GM21576 (cell line): ENCODE results near the gene UNC13D.
"Not testable (repeated sequence)": the region's sequence is repeated elsewhere in the genome, so short reads cannot be mapped to it uniquely, and the experiment has no call there.

ENCODE experiments used
- ATAC-seq: cut with Tn5 transposase; IDR thresholded peaks from one replicate; pipeline ENCODE4 v1.9.1; 2021; ENCODE audit warnings: mild to moderate bottlenecking, moderate library complexity; ENCODE audit not compliant: unreplicated experiment

The UNC13D gene

GRCh38 chr17:75853433-75853832, 9.2 kb upstream of the UNC13D start:
- no peak for ATAC-seq

- ATAC-seq: not testable (repeated sequence)
Observed at GRCh38 chr17:75851693-75851991, 7.4 kb upstream of the UNC13D start.

- no peak for ATAC-seq
Observed at GRCh38 chr17:75850928-75851692, 6.9 kb upstream of the UNC13D start.

- ATAC-seq: no peak
Observed at GRCh38 chr17:75849724-75850123, 5.5 kb upstream of the UNC13D start.

- no peak for ATAC-seq
Observed at GRCh38 chr17:75849279-75849646, 5.1 kb upstream of the UNC13D start.

GRCh38 chr17:75848523-75849278, 4.5 kb upstream of the UNC13D start:
- no peak for ATAC-seq

- ATAC-seq: no peak
Observed at GRCh38 chr17:75847614-75848522, 3.7 kb upstream of the UNC13D start.

GRCh38 chr17:75846692-75847613, 2.7 kb upstream of the UNC13D start:
- ATAC-seq: no peak

GRCh38 chr17:75845933-75846691, 1.9 kb upstream of the UNC13D start:
- ATAC-seq: no peak

- ATAC-seq: peak; percentile 67
Observed at GRCh38 chr17:75845058-75845711, 981 bp upstream of the UNC13D start.

GRCh38 chr17:75844530-75845057, 390 bp upstream of the UNC13D start:
- no peak for ATAC-seq

- ATAC-seq: no peak
Observed at GRCh38 chr17:75842963-75843576, 1.1 kb downstream of the UNC13D start.

GRCh38 chr17:75842411-75842810, 1.8 kb downstream of the UNC13D start:
- ATAC-seq: no peak

GRCh38 chr17:75840799-75841164, 3.4 kb downstream of the UNC13D start:
- ATAC-seq: no peak

- no peak for ATAC-seq
Observed at GRCh38 chr17:75839942-75840798, 4.0 kb downstream of the UNC13D start.

- ATAC-seq: no peak
Observed at GRCh38 chr17:75838410-75838809, 5.8 kb downstream of the UNC13D start.

- no peak for ATAC-seq
Observed at GRCh38 chr17:75837899-75838298, 6.3 kb downstream of the UNC13D start.

GRCh38 chr17:75836605-75837004, 7.6 kb downstream of the UNC13D start:
- no peak for ATAC-seq
